GM19351 (cell line): ENCODE measurements around the gene CDC20.
"Not testable (repeated sequence)": the region's sequence is repeated elsewhere in the genome, so short reads cannot be mapped to it uniquely, and the experiment has no call there.

Experiments
- ATAC-seq: cut with Tn5 transposase; IDR thresholded peaks from one replicate; pipeline ENCODE4 v1.9.1; 2021; ENCODE audit warnings: mild to moderate bottlenecking, moderate library complexity; ENCODE audit not compliant: unreplicated experiment

The CDC20 gene

DNA sequence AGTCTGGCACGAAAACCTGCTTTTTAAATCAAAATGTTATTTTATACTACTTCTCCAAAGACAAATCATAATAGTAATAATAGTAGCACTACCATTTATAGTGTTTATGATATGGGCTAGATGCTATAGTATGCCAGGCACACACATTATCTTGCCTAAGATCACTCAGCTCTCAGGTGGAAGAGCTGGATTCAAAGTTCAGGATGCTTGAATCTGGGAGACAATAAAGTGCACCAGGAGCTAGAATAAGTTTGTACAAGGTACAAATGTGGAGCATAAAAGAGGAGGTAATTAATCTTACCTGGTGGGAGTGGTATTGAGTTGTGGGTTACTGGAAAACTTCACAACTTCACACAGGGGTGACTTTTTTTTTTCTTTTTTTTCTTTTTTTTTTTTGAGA is 19.1 kb downstream of the CDC20 start:
- no peak for ATAC-seq

DNA sequence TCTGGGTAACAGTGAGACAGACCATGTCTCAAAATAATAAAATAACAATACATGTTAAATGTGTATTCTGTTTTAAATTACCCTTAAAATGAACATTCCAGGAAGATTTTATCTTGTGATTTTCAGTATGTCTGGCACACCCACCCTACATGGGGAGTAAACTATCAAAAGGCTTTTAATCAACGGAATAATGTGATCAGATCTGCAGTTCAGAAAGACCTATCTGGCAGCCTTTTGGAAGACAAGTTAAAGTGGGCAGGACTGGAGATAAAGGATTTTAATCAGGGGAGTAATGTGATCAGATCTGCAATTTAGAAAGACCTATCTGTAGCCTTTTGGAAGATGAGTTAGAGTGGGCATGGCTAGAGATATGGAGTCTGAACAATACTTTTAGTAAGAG is 20.7 kb downstream of the CDC20 start:
- ATAC-seq: no peak

- ATAC-seq: no peak
Measured at GRCh38 chr1:43381612-43382011, 22.8 kb downstream of the CDC20 start.

GRCh38 chr1:43382027-43382779 is 23.4 kb downstream of the CDC20 start:
- ATAC-seq: no peak

GRCh38 chr1:43383449-43383848 is 24.7 kb downstream of the CDC20 start:
- ATAC-seq: no peak

GRCh38 chr1:43386676-43387075 is 27.9 kb downstream of the CDC20 start:
- no peak for ATAC-seq

- ATAC-seq: no peak
Measured at GRCh38 chr1:43387976-43388599, 29.3 kb downstream of the CDC20 start.

- ATAC-seq: no peak
Measured at GRCh38 chr1:43388613-43389012, 29.8 kb downstream of the CDC20 start.

GRCh38 chr1:43389326-43390313 is 30.8 kb downstream of the CDC20 start, which contains the start of the genes MED8 and SZT2:
Gene MED8, minus strand, starts transcription at chr1:43389800. Its CDS starts 36 bp downstream, at chr1:43389764.
Gene SZT2, plus strand, starts transcription at chr1:43389899. Its CDS starts 70 bp downstream, at chr1:43389969.
- peak; percentile 92 for ATAC-seq

- no peak for ATAC-seq
Measured at GRCh38 chr1:43392702-43393101, 33.9 kb downstream of the CDC20 start.

GRCh38 chr1:43395523-43395922 is 36.7 kb downstream of the CDC20 start:
- no peak for ATAC-seq

DNA sequence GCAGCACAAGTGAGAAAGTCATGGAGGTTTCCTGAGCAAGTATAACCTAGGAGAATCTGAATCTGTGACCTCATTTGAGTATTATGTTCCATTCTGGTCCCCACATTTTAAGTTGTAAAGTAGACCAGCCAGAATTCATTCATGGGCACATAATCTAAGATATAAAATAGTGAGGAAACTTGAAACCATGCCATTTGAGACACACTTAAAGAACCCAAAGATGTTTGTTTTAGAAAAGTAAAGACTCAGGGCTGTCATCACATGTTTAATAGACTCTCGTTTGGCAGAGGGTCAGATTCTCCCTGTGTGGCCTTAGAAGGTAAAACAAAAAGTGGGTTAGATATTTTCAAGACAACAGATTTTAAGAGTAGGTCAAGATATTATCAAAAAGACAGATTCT is 37.3 kb downstream of the CDC20 start:
- ATAC-seq: no peak

DNA sequence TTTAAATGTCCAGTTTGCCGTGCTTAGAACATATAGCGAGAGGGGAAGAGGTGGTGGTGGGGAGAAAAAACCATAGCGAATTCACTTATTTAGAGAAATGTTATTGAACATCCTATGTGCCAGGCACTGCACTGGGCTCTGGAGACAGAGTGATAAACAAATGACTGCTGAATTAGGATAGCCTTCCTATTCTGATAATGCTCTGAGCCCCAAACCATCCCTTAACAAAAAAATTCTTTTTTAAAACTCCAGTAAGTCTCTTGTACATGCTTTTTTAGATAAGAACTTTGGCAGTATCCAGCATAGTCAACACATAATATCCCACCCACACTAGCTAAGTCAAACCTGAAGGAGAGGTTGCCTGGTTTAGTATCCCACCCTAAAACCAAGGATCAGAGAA is 39.4 kb downstream of the CDC20 start:
- ATAC-seq: no peak

GRCh38 chr1:43400441-43400840 is 41.7 kb downstream of the CDC20 start:
- not testable (repeated sequence) for ATAC-seq

- ATAC-seq: no peak
Measured at GRCh38 chr1:43402089-43402865, 43.5 kb downstream of the CDC20 start.

- ATAC-seq: no peak
Measured at GRCh38 chr1:43404353-43404752, 45.6 kb downstream of the CDC20 start.

GRCh38 chr1:43405219-43405875 is 46.6 kb downstream of the CDC20 start:
- ATAC-seq: no peak

DNA sequence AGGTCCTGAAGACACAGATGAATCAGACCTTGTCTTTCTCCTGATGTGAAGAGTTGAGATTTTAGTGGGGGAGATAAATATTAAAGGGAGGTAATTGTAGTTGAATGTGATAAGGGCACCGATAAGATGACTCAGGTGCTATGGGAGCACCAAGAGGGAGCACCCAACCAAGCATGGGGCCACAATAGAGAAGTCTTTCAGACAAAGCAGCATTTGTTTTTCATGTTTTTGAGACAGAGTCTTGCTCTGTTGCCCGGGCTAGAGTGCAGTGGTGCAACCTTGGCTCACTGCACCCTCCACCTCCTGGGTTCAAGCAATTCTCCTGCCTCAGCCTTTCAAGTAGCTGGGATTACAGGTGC is 47.1 kb downstream of the CDC20 start:
- no peak for ATAC-seq

DNA sequence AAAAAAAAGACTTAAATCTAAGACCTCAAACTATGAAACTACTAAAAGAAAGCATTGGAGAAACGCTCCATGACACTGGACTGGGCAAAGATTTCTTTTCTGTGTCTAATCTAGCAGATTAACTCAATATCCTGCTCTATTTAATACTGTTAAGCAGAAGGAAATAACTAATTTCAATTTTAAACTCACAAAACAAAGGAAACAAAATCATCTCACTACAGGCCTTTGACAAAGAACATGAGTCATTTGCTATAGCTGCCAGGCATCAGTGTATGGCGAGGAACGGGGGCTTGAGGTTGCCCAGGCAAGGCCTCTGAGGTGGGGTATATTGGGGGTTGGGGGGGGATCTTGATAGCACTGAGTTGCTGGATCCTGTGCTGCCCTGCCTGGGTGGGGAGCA is 51.8 kb downstream of the CDC20 start:
- ATAC-seq: no peak
